ENCODE measurements around the gene INSC. TPM values are rescaled to one million over a fixed set of nuclear protein-coding genes. Genes with fewer than 3 reads are reported as not detected.

Gene INSC
- total and polyA plus RNA-seq, 2 experiments from 2014 or later: 0.10 TPM; not detected in 1

DNA sequence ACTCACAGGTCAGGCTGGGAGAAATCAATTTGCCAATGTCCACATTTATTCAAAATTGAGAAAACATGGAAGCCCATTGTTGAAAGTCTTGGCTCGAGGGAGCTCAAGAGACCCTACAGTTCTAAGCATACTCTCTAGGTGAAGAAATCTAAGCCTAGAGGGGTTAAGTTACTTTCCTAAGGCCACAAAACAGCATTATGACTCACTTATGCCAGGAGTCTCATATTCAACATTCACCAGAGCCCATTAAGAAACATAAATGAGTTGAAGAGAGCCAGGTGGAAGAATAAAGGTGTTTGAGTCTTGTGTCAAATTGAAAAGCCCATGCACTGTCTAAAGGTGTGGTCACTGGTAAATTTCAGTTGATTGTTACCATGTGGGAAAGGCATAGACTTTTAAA lies 108.1 kb downstream of the INSC start:
- TF ChIP-seq EZH2phosphoT487 (IDR thresholded peaks at IDR 0.05; ENCODE audit: low read depth, severe bottlenecking, unreplicated experiment) (no peak), CTCF (IDR thresholded peaks at IDR 0.05; ENCODE audit: poor library complexity) (no peak), EZH2 (IDR thresholded peaks at IDR 0.05; ENCODE audit: borderline replicate concordance) (no peak)
- Histone ChIP-seq H3K4me2 (no peak overlapping the region), H3K9me2 (replicated peaks; ENCODE audit: insufficient read depth) (no peaks in the 10 kb centered on the region), H3K9me3 (ENCODE audit: low read depth) (no peaks in the 10 kb centered on the region), H3K4me3 (no peak overlapping the region), H3K79me2 (no peaks in the 10 kb centered on the region), H3K27ac (no peak overlapping the region), H3K27me3 (no peaks in the 10 kb centered on the region), H2AFZ (no peak overlapping the region), H3K4me1 (ENCODE audit: insufficient read depth) (no peaks in the 10 kb centered on the region), H3K36me3 (replicated peaks; ENCODE audit: insufficient read depth, low read depth) (no peaks in the 10 kb centered on the region), H4K20me1 (ENCODE audit: insufficient read depth, poor library complexity, severe bottlenecking) (no peaks in the 10 kb centered on the region)
- 87% methylated on average over 1 of the region's 1 CpG for WGBS (ENCODE audit: low lambda C conversion rate, missing lambda C conversion rate)
- no peak for DNase-seq (ENCODE audit: low spot score)

DNA sequence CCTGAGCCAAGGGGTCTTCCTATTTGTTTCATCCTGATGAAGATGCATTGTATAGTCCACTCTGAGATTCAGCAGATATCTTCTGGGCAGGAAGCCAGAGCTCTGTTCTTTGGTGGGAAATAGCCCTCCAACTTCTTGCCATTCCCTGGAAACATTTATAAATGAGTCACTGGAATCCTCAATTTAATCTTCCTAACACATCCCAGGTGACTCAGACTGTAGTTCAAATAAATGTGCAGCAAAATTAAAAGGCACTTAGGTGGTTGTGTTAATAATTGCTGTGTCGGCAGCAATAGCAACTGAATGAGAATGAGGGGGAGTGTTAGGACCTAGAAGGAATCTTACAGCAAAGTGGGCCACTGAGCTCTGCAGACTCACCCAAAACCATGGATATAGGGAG lies 108.6 kb downstream of the INSC start:
- TF ChIP-seq CTCF (IDR thresholded peaks at IDR 0.05; ENCODE audit: poor library complexity) (no peak), EZH2 (IDR thresholded peaks at IDR 0.05; ENCODE audit: borderline replicate concordance) (no peak), EZH2phosphoT487 (IDR thresholded peaks at IDR 0.05; ENCODE audit: low read depth, severe bottlenecking, unreplicated experiment) (no peak)
- DNase-seq (ENCODE audit: low spot score): no peak
- H2AFZ ChIP-seq: no peak overlapping the region
- H3K27ac ChIP-seq: no peak overlapping the region
- no peaks in the 10 kb centered on the region for H3K9me3 ChIP-seq (ENCODE audit: low read depth)
- no peaks in the 10 kb centered on the region for H3K36me3 ChIP-seq (replicated peaks; ENCODE audit: insufficient read depth, low read depth)
- H3K4me2 ChIP-seq: no peak overlapping the region
- 67% methylated on average over 1 of the region's 1 CpG for WGBS (ENCODE audit: low lambda C conversion rate, missing lambda C conversion rate)
- H3K4me3 ChIP-seq: no peak overlapping the region
- no peaks in the 10 kb centered on the region for H4K20me1 ChIP-seq (ENCODE audit: insufficient read depth, poor library complexity, severe bottlenecking)
- H3K79me2 ChIP-seq: no peaks in the 10 kb centered on the region
- H3K9me2 ChIP-seq (replicated peaks; ENCODE audit: insufficient read depth): no peaks in the 10 kb centered on the region
- no peaks in the 10 kb centered on the region for H3K4me1 ChIP-seq (ENCODE audit: insufficient read depth)
- no peaks in the 10 kb centered on the region for H3K27me3 ChIP-seq

GRCh38 chr11:15224466-15224865 lies 109.7 kb downstream of the INSC start:
- no peaks in the 10 kb centered on the region for H3K9me3 ChIP-seq (ENCODE audit: low read depth)

More at GRCh38 chr11:15224466-15224865, 109.7 kb downstream of the INSC start:
- Histone ChIP-seq H3K36me3 (replicated peaks; ENCODE audit: insufficient read depth, low read depth) (no peaks in the 10 kb centered on the region), H3K27ac (no peak overlapping the region), H3K9me2 (replicated peaks; ENCODE audit: insufficient read depth) (no peaks in the 10 kb centered on the region), H3K4me2 (no peak overlapping the region), H3K27me3 (no peaks in the 10 kb centered on the region), H3K4me3 (no peak overlapping the region), H3K79me2 (no peaks in the 10 kb centered on the region), H3K4me1 (ENCODE audit: insufficient read depth) (no peaks in the 10 kb centered on the region), H4K20me1 (ENCODE audit: insufficient read depth, poor library complexity, severe bottlenecking) (no peaks in the 10 kb centered on the region), H2AFZ (no peak overlapping the region)
- 83% methylated on average over 3 of the region's 3 CpGs for WGBS (ENCODE audit: low lambda C conversion rate, missing lambda C conversion rate)
- TF ChIP-seq EZH2phosphoT487 (IDR thresholded peaks at IDR 0.05; ENCODE audit: low read depth, severe bottlenecking, unreplicated experiment) (no peak), CTCF (IDR thresholded peaks at IDR 0.05; ENCODE audit: poor library complexity) (no peak), EZH2 (IDR thresholded peaks at IDR 0.05; ENCODE audit: borderline replicate concordance) (no peak)
- no peak for DNase-seq (ENCODE audit: low spot score)
